ENCODE data around the gene WDR93.

The WDR93 gene

DNA sequence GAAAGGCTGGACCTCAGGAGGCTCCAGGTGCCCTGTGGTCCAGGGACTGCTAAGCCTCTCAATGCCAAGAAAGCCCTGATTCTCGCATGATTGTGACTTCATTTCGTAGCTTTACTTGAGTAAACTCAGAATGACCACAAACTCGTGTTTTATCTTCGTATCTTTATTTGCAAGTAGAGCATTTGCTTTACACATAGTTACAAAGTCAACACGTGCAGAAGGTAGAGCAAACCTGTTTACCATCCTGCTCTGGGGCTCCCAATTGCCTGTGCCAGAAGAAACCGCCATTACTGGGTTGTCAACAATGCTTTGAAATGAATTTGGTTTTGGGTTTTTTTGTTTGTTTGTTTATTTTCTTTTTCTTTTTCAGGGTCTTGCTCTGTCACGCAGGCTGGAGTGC is 66.3 kb downstream of the WDR93 start:
- no peaks in the 10 kb centered on the region for H3K4me1 Mint-ChIP-seq (ENCODE audit: low read depth)
- H3K36me3 Mint-ChIP-seq (ENCODE audit: low read depth), result no peaks in the 10 kb centered on the region
- DNase-seq, result no peak
- H3K4me3 Mint-ChIP-seq, result no peak overlapping the region
- H3K9me3 Mint-ChIP-seq, result no peaks in the 10 kb centered on the region
- no peak overlapping the region for H3K27ac Mint-ChIP-seq
- H3K27me3 Mint-ChIP-seq, result peaks cover 11% of the 10 kb centered on the region

DNA sequence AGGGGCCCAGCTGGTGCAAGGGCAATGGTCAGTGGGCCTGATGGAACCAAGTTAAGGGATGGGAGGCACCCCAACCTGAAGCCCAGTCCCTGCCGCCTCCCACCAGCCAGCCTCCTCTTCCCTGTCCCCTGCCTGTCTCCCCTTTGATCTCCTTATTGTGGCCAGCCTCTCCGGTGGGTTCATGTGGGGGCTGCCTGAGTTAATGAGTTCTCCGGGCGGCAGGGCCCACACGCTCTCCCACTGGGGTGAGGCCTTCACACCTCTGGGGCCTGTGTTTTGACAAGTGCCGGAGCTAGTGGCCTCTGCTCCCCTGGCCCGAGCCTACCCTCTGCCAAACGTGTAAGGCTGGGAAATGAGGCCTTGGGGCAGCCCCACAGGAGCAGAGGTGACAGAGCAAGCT is 67.7 kb downstream of the WDR93 start:
- no peak overlapping the region for H3K4me3 Mint-ChIP-seq
- H3K27me3 Mint-ChIP-seq, result peaks cover 5% of the 10 kb centered on the region

DNA sequence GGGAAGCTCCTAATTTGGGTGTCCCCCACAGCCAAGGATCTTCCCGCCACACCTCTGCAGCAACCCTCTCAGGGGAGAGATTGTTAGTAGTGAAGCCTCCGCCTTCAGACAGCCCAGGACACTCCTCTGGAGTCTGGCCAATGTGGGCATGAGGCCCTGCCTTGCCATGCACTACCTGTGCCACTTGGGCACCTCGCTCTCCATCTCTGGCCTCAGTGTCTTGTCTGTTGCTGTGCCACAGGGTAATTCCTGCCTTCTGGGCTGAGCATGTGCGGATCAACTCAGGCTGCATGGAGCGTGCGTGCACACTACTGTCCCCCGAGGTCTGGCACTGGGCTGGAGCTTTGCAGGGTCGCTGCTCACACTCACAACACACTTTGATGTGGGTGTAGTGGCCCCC is 68.4 kb downstream of the WDR93 start:
- no peak overlapping the region for H3K4me3 Mint-ChIP-seq
- no peaks in the 10 kb centered on the region for H3K36me3 Mint-ChIP-seq (ENCODE audit: low read depth)
- peaks cover 2% of the 10 kb centered on the region for H3K27me3 Mint-ChIP-seq
- H3K9me3 Mint-ChIP-seq, result no peaks in the 10 kb centered on the region
- no peak overlapping the region for H3K27ac Mint-ChIP-seq
- no peaks in the 10 kb centered on the region for H3K4me1 Mint-ChIP-seq (ENCODE audit: low read depth)
- DNase-seq, result no peak

More for the DNA sequence above, 67.7 kb downstream of the WDR93 start:
- no peak for DNase-seq
- Mint-ChIP-seq H3K27ac (no peak overlapping the region), H3K36me3 (ENCODE audit: low read depth) (no peaks in the 10 kb centered on the region), H3K9me3 (no peaks in the 10 kb centered on the region), H3K4me1 (ENCODE audit: low read depth) (no peaks in the 10 kb centered on the region)

DNA sequence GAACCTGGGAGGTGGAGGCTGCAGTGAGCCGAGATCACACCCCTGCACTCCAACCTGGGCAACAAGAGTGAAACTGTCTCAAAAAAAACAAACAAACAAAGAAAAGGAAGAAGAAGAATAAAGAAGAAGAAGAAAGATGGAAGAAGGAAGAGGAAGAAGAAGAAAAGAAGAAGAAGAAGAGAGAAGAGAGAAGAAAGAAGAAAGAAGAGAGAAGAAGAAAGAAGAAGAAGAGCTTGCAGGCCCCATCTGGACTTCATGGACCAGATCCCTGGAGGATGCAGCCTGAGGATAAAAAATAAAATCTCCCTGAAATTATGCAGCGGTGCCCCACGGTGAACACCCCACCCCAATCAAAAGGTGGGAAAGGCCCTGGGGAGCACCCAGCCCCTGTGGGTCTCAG is 69.2 kb downstream of the WDR93 start:
- Mint-ChIP-seq H3K36me3 (ENCODE audit: low read depth) (no peaks in the 10 kb centered on the region), H3K27ac (no peak overlapping the region), H3K4me1 (ENCODE audit: low read depth) (no peaks in the 10 kb centered on the region), H3K9me3 (no peaks in the 10 kb centered on the region), H3K27me3 (peaks cover 2% of the 10 kb centered on the region), H3K4me3 (no peak overlapping the region)
- DNase-seq, result no peak

DNA sequence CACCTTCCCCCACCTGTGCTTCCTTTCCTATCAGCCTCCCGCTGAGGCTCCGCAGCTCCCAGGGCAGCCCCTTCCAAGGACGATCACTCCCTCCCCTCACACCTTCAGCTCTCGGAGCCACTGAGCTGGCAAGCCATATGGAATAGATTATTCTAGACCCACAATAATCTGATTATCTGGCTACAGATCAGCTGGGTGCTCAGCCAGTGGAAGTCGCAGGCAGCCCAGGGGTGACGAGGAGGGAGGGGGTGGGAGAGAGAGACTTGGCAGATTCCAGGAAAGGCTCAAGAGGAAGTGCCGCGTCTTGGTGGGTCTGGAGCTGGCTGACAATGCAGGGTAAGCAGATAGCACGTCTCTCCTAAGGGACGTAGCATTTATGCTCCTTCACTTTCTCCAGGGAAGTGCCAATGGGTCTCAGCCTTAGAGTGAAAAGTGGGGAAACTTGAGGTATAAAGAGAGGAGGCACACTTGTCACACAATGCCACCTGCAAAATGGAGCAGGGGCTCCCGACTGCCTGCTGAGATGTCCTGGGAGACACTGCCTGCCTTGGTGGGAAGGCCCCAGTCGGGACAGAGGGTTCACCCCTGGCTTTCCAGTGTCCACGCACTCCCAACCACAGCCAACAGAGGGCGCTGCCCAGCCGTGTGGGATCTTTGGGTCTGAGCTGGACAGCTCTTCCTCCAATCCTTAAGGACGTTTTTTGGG is 69.8 kb downstream of the WDR93 start:
- H3K27me3 Mint-ChIP-seq, result peaks cover 2% of the 10 kb centered on the region
- no peaks in the 10 kb centered on the region for H3K36me3 Mint-ChIP-seq (ENCODE audit: low read depth)
- H3K9me3 Mint-ChIP-seq, result no peaks in the 10 kb centered on the region
- no peaks in the 10 kb centered on the region for H3K4me1 Mint-ChIP-seq (ENCODE audit: low read depth)
- H3K4me3 Mint-ChIP-seq, result no peak overlapping the region
- no peak overlapping the region for H3K27ac Mint-ChIP-seq
- peak; percentile 82 for DNase-seq

DNA sequence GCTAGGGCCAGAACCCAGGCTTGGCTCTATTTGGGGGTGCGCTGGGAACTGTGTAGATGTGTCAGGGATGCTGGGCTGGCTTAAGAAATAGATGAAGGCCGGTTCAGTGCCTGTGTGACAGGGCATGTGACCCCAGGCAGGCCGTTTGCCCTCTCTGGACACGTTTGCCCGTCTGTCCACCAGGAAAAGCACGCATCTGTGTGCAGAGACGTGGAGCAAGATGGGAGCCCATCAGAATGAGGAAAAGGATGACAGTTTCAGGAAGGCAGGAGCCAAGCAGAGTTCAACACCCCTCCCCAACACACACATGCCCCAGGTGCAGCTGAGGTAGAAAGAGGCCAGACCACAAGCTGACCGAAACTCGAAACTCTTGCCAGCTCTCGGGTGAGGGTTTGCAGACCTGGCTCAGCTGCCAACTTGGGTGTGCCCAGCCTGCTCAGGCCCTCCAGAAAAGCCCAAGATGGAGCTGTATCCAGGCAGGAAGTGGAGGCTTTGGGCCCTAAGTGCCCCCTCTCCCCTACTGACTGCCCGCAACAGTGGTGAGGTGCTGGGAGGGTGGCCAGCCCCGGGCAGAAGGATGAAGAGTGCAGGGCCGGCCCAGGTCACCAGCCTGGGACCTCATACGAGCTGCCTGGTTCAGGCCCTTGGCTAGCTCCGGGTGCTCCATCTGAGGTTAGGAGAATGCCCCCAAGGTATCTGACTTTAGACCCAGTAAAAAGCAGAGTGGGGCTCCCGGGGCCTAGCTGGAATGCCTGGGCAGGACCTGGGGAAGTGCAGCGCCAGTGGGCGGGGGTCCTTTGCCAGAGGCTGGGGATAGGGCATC is 70.6 kb downstream of the WDR93 start:
- no peaks in the 10 kb centered on the region for H3K27me3 Mint-ChIP-seq
- no peaks in the 10 kb centered on the region for H3K36me3 Mint-ChIP-seq (ENCODE audit: low read depth)
- H3K9me3 Mint-ChIP-seq, result no peaks in the 10 kb centered on the region
- H3K4me3 Mint-ChIP-seq, result no peak overlapping the region
- H3K27ac Mint-ChIP-seq, result no peak overlapping the region
- no peaks in the 10 kb centered on the region for H3K4me1 Mint-ChIP-seq (ENCODE audit: low read depth)
- no peak for DNase-seq

DNA sequence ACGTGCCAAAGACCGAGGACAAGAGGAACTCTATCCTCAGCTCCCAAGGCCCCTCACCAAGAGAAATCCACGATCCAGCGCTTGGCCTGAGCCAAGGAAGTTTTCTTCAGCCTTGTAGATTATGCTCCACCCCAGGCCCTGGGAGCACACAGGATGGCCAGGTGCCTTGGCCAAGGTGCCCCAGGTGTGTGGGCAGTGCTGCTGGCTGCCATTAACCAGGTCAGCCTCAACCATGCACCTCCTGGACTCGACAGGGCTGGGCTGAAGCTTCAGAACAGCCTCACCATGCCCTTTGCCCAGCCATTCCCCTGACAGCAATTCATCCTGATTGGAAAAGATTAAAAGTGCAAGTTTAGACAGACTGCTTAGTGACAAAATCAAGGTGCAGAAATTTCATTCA is 71.3 kb downstream of the WDR93 start:
- no peak overlapping the region for H3K4me3 Mint-ChIP-seq
- no peak for DNase-seq
- no peak overlapping the region for H3K27ac Mint-ChIP-seq
- no peaks in the 10 kb centered on the region for H3K27me3 Mint-ChIP-seq
- H3K36me3 Mint-ChIP-seq (ENCODE audit: low read depth), result no peaks in the 10 kb centered on the region
- H3K9me3 Mint-ChIP-seq, result no peaks in the 10 kb centered on the region
- H3K4me1 Mint-ChIP-seq (ENCODE audit: low read depth), result no peaks in the 10 kb centered on the region

DNA sequence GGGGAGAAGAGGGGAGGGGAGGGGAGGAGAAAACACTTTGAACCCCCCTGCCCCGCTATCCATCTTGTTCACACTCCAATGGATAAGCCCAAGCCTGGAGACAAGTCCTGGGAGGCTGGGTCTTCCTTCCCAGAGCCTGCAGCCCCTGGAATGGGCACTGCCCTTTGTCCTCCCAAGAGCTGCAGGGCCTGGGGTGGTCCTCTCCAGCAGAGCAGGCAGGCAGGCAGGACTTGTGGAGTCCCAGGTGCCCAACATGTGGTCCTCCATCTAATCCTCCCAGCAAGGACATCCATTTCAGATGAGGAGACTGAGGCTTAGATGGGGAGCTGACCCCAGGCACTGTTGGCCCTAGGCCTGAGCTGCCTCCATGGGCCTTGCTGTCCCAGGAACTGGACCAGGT is 75.1 kb downstream of the WDR93 start:
- no peak overlapping the region for H3K27ac Mint-ChIP-seq
- H3K9me3 Mint-ChIP-seq, result no peaks in the 10 kb centered on the region
- H3K4me3 Mint-ChIP-seq, result no peak overlapping the region
- no peaks in the 10 kb centered on the region for H3K27me3 Mint-ChIP-seq
- no peak for DNase-seq
- H3K36me3 Mint-ChIP-seq (ENCODE audit: low read depth), result no peaks in the 10 kb centered on the region
- no peaks in the 10 kb centered on the region for H3K4me1 Mint-ChIP-seq (ENCODE audit: low read depth)

DNA sequence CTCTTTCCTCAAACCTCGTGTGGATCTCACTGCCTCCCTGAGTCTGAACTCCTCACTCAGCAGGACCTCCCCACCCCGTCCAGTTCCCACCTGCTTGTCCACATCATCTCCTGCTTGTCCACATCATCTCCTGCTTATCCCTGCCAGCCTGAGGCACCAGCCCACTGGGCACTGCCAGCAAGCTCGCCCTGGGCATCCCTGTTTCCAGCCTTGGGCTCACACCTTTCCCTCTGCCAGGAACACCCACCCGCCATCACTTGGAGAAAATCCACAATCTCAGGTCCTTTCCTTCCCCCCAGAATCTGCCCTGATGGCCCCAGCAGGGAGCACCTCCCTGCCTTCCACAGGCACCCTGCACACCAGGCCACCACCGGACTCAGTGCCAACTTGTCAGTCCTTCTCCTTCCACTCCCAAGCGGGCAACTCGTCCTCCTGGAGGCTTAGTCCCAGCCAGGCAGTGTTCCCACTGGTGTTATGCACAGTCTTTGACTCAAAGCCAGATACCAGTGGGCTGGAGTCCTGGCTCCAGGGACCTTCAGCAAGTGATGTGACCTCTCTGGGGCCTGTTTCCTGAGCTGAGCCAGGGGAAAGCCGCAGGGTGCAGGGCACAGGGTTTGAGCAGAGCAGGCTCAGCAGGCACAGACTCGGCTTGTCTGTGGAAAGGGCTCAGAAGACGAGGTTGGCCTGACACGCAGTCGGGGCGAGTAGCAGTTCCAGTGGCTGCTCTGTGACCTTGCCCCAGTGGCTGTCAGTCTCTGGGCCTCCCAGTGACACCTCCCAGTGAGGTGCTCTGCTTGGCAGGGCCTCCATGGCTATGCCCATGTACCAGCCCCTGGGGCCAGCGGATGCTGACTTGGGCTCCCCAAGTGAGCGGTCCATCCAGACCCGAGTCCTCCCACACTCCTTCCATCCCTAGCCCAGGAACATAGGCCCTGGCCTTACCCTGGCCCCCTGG is 76.0 kb downstream of the WDR93 start:
- no peaks in the 10 kb centered on the region for H3K4me1 Mint-ChIP-seq (ENCODE audit: low read depth)
- H3K36me3 Mint-ChIP-seq (ENCODE audit: low read depth), result no peaks in the 10 kb centered on the region
- no peak overlapping the region for H3K27ac Mint-ChIP-seq
- H3K4me3 Mint-ChIP-seq, result no peak overlapping the region
- no peaks in the 10 kb centered on the region for H3K9me3 Mint-ChIP-seq
- no peak for DNase-seq
- no peaks in the 10 kb centered on the region for H3K27me3 Mint-ChIP-seq

DNA sequence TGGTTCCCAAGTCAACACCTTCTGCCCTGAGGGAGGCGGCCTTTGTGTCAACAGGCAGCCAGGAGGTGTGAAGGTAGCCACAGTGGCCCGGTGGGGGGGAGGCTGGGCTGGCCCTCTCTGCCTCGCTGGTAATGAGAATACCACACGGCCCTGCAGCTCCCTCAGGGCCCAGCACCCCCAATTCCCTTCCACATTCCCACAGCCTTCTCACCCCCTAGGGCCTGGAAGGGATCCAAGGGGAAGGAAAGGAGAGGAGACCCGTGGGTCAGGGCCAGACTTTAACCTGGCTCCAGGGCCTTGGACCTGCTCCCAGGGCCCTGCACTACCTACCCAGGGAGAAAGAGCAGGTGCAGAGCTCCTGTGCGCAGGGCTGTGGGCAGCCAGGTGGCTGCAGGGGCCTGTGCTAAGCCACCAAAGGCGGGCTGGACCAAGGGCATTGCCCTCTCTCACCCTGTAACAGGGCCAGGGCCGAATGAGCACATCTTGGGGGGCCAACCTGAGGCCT is 76.9 kb downstream of the WDR93 start:
- no peak overlapping the region for H3K4me3 Mint-ChIP-seq
- H3K36me3 Mint-ChIP-seq (ENCODE audit: low read depth), result no peaks in the 10 kb centered on the region
- H3K4me1 Mint-ChIP-seq (ENCODE audit: low read depth), result no peaks in the 10 kb centered on the region
- H3K9me3 Mint-ChIP-seq, result no peaks in the 10 kb centered on the region
- H3K27ac Mint-ChIP-seq, result no peak overlapping the region
- no peaks in the 10 kb centered on the region for H3K27me3 Mint-ChIP-seq
- DNase-seq, result no peak

DNA sequence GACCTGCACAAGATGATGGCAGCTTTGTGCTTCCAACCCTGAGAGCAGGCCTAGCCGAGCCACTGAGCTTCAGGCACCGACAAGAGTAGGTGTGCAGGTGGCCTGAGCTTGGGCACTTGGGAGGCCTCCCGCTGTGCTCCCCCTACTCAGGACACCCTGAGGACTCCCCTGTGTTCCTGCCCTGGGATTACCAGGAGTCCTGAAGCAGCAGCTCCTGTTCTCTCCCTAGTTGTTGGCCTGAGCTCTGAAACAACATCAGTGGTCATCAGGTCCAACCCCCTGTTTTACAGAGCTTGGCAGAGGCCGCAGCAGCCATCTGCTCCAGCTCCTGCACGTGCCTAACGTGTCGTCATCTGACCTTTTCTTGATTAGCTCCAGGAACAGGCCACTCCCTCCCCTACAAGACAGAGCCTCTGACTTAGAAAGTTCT is 77.5 kb downstream of the WDR93 start:
- no peak overlapping the region for H3K27ac Mint-ChIP-seq
- H3K4me1 Mint-ChIP-seq (ENCODE audit: low read depth), result no peaks in the 10 kb centered on the region
- H3K36me3 Mint-ChIP-seq (ENCODE audit: low read depth), result no peaks in the 10 kb centered on the region
- H3K27me3 Mint-ChIP-seq, result no peaks in the 10 kb centered on the region
- no peaks in the 10 kb centered on the region for H3K9me3 Mint-ChIP-seq
- no peak overlapping the region for H3K4me3 Mint-ChIP-seq
- no peak for DNase-seq

DNA sequence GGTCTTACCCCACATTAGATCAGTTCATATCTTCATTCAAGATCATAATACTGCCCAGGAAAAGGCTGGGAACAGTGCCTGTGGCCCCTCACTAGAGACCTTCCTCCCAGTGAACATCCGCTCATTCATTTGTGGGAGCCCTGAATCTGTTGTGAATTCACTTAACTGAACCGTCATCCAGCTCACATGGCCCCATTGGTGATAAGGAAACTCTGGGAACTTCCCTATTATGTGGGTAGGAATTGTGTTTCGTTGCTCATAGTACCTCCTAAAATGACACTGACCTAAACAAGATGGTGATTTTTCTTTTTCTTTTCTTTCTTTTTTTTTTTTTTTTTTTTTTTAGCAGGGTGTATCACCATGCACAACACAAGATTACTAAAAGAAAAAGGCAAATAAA is 78.8 kb downstream of the WDR93 start:
- H3K27ac Mint-ChIP-seq, result no peak overlapping the region
- H3K36me3 Mint-ChIP-seq (ENCODE audit: low read depth), result no peaks in the 10 kb centered on the region
- no peak for DNase-seq
- no peak overlapping the region for H3K4me3 Mint-ChIP-seq
- H3K4me1 Mint-ChIP-seq (ENCODE audit: low read depth), result no peaks in the 10 kb centered on the region
- H3K27me3 Mint-ChIP-seq, result peaks cover 4% of the 10 kb centered on the region
- no peaks in the 10 kb centered on the region for H3K9me3 Mint-ChIP-seq

DNA sequence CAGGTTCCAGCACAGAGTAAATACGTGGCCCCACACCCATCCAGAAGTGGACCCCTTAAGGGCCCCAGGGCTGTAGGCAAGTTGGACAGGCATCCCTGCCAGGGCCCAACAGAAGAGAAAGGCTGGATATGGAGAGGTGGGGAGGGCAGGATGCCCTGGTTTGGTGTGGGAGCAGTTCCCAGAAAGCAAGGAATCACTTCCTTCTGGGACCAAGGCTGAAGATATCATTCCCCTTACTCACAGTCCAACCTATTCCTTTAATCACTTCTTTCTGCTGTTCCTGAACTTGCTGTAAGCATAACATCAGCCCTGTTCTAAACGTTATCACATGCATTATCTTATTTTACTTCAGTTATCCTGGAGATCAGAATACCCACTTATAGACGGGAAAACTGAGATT is 79.4 kb downstream of the WDR93 start:
- no peaks in the 10 kb centered on the region for H3K36me3 Mint-ChIP-seq (ENCODE audit: low read depth)
- no peak overlapping the region for H3K4me3 Mint-ChIP-seq
- H3K27me3 Mint-ChIP-seq, result peaks cover 4% of the 10 kb centered on the region
- no peaks in the 10 kb centered on the region for H3K9me3 Mint-ChIP-seq
- DNase-seq, result no peak
- H3K27ac Mint-ChIP-seq, result no peak overlapping the region
- H3K4me1 Mint-ChIP-seq (ENCODE audit: low read depth), result no peaks in the 10 kb centered on the region

DNA sequence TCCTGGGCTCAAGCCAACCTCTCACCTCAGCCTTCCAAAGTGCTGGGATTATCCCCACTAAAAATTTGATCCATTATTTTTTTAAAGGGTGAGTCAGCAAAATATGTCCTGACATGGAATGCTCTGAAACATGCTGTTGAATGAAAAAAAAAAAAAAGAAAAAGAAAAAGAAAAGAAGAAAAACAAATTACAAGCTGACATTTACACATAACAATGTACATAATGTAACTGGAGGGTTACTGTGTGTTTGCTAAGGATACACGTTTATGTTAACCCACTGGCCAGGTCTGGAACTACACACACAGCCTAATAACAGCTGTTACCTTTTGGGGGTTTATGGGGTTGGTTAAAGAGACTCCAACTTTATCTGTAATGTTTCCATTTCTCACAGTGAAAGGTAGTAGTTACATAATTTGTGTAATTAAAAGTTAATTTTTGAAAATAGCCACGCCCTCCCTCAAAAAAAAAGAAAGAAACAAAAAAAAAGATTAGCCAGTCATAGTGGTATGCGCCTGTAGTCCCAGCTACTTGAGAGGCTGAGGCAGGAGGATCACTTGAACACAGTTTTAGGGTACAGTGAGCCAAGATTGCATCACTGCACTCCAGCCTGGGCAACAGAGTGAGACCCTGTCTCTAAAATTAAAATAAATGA is 82.4 kb downstream of the WDR93 start:
- no peaks in the 10 kb centered on the region for H3K9me3 Mint-ChIP-seq
- H3K4me3 Mint-ChIP-seq, result no peak overlapping the region
- H3K4me1 Mint-ChIP-seq (ENCODE audit: low read depth), result peaks cover 2% of the 10 kb centered on the region
- H3K27ac Mint-ChIP-seq, result no peak overlapping the region
- peaks cover 23% of the 10 kb centered on the region for H3K27me3 Mint-ChIP-seq
- no peak for DNase-seq
- H3K36me3 Mint-ChIP-seq (ENCODE audit: low read depth), result no peaks in the 10 kb centered on the region
